ENCODE measurements around the gene DUSP23.

Gene DUSP23

GRCh38 chr1:159828176-159828575, 47.4 kb downstream of the DUSP23 start:
- no peak for DNase-seq (ENCODE audit: low spot score)

GRCh38 chr1:159828581-159829272, 48.0 kb downstream of the DUSP23 start:
- no peak for DNase-seq (ENCODE audit: low spot score)

- DNase-seq (ENCODE audit: low spot score), result peak; percentile 50
These were observed 48.5 kb downstream of the DUSP23 start for GRCh38 chr1:159829273-159829634.

- DNase-seq (ENCODE audit: low spot score), result no peak
These were observed 49.2 kb downstream of the DUSP23 start for GRCh38 chr1:159829822-159830465.

- no peak for DNase-seq (ENCODE audit: low spot score)
These were observed 50.0 kb downstream of the DUSP23 start for GRCh38 chr1:159830722-159831121.

- no peak for DNase-seq (ENCODE audit: low spot score)
These were observed 50.8 kb downstream of the DUSP23 start for GRCh38 chr1:159831412-159832141.
